AG04449 (cell line): ENCODE data around the gene ASIP.
"Not testable (repeated sequence)": the region's sequence is repeated elsewhere in the genome, so short reads cannot be mapped to it uniquely, and the experiment has no call there.

Source experiments
- CTCF ChIA-PET: fragments of 350-600 bp; formaldehyde crosslinking; extraction: SDS; loops from one replicate; lab custom pipeline; 2021; ENCODE audit warnings: antibody characterized with exemption; lab: Yijun Ruan, JAX
- POLR2A ChIA-PET: fragments of 400-600, 350-600 bp; formaldehyde crosslinking; extraction: SDS; loops from one replicate; lab custom pipeline; 2020; ENCODE audit warnings: antibody characterized with exemption, inconsistent platforms; lab: Yijun Ruan, JAX
- DNase-seq: peaks from one replicate; pipeline ENCODE4 v3.0.0-alpha.2; 2010; ENCODE audit warnings: low read depth, low spot score
- H3K4me3 ChIP-seq: 2 replicates; pipeline ENCODE4 v1.5.1; 2011; ENCODE audit warnings: low read depth, mild to moderate bottlenecking, control low read depth, low read length
- TF ChIP-seq, protein P1 (sequence below): IDR thresholded peaks from one replicate; pipeline ENCODE4 v1.5.1; 2011; ENCODE audit warnings: mild to moderate bottlenecking, moderate library complexity, low read length, control low read depth, inconsistent platforms; ENCODE audit not compliant: insufficient read depth; ENCODE audit errors: missing control alignments

ASIP gene

DNA sequence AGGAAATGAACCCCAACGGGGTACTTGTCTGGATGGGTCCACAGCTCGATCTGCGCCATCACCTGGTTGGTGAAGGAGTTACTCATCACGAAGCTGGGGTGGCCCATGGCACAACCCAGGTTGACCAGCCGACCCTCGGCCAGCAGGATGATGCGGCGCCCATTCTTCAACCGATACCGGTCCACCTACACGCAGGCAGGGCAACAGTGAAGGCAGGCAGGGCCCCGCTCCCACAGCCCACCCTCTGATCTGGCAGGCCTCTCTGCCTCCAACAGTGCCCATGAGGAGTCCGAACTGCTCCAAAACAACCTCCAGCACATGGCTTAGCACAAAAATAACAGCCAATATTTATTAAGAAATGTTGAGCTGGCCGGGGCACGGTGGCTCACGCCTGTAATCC lies 44.2 kb downstream of the ASIP start:
- TF ChIP-seq, protein P1, sequence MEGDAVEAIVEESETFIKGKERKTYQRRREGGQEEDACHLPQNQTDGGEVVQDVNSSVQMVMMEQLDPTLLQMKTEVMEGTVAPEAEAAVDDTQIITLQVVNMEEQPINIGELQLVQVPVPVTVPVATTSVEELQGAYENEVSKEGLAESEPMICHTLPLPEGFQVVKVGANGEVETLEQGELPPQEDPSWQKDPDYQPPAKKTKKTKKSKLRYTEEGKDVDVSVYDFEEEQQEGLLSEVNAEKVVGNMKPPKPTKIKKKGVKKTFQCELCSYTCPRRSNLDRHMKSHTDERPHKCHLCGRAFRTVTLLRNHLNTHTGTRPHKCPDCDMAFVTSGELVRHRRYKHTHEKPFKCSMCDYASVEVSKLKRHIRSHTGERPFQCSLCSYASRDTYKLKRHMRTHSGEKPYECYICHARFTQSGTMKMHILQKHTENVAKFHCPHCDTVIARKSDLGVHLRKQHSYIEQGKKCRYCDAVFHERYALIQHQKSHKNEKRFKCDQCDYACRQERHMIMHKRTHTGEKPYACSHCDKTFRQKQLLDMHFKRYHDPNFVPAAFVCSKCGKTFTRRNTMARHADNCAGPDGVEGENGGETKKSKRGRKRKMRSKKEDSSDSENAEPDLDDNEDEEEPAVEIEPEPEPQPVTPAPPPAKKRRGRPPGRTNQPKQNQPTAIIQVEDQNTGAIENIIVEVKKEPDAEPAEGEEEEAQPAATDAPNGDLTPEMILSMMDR, result no peak
- CTCF ChIA-PET, result interaction anchor here (1.5 to 8.5 kb wide), 2 partner anchors 14 to 95 kb away, joined by 3 to 30 read pairs; no protein-coding TSS in a partner anchor
- DNase-seq, result no peak
- no peak overlapping the region for H3K4me3 ChIP-seq
- POLR2A ChIA-PET, result no interaction called here

DNA sequence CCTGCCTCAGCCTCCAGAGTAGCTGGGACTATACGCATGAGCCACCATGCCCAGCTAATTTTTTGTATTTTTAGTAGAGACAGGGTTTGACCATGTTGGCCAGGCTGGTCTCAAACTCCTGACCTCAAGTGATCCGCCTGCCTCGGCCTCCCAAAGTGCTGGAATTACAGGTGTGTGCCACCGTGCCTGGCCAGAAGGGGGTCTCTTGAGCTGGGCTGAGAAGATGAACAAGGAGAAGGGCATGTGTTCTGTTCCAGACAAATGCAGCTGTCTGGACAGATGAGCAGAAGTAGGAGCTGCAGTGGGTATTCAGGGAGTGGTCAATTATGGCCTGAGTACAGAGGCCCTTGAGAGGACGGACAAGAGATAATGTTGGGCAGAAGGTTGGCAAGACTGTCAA lies 46.3 kb downstream of the ASIP start:
- DNase-seq, H3K4me3 ChIP-seq: not testable (repeated sequence)
- POLR2A ChIA-PET, result interaction anchor here (0.6 kb wide), 1 partner anchor 87 kb away, joined by 3 read pairs; no protein-coding TSS in a partner anchor
- CTCF ChIA-PET, result interaction anchor here (8.5 kb wide), 1 partner anchor 97 kb away, joined by 30 read pairs; no protein-coding TSS in a partner anchor

DNA sequence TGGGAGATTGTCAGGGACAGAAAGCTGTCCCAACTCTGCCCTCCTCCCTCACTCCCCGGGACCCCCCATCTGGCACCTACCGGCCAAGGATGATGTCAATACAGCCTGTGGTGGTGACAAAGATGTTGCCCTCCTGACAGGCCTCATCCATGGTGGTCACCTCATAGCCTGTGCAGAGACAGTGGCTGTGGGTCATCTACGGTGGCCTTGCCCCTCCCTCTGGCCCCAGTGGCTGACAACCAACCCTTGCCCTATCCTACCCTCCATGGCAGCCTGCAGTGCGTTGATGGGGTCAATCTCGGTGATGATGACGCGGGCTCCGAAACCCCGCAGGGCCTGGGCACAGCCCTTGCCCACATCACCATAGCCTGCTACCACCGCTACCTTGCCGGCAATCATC lies 49.2 kb downstream of the ASIP start:
- no peak overlapping the region for H3K4me3 ChIP-seq
- POLR2A ChIA-PET, result no interaction called here
- TF ChIP-seq, protein P1, result no peak
- DNase-seq, result no peak
- CTCF ChIA-PET, result interaction anchor here (1.2 to 8.5 kb wide), 3 partner anchors 22 to 100 kb away, joined by 3 to 30 read pairs (median 4); no protein-coding TSS in a partner anchor

DNA sequence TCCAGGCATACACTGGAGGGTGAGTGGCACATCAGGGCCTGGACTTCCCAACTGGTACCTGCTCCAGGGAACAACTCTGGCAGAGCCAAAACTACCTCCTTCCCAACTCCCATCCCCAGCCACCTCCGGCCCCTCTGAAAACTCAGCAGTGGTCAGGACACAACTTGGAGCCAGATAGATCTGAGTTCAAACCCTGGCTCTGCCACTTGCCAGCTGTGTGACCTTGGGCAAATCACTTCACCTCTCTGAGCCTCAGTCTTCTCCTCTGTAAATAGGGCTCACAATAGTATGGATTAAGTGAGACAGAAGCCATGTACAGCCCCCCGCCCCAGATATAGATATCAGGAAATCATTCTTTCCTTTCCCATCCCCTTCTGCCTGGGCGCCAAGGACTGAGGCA lies 51.3 kb downstream of the ASIP start:
- ChIA-PET POLR2A (no interaction called here), CTCF (interaction anchor here (0.7 to 1.7 kb wide), 2 partner anchors 9 to 100 kb away, joined by 3 to 4 read pairs; no protein-coding TSS in a partner anchor)
- no peak for DNase-seq
- no peak overlapping the region for H3K4me3 ChIP-seq
- TF ChIP-seq, protein P1, result no peak

DNA sequence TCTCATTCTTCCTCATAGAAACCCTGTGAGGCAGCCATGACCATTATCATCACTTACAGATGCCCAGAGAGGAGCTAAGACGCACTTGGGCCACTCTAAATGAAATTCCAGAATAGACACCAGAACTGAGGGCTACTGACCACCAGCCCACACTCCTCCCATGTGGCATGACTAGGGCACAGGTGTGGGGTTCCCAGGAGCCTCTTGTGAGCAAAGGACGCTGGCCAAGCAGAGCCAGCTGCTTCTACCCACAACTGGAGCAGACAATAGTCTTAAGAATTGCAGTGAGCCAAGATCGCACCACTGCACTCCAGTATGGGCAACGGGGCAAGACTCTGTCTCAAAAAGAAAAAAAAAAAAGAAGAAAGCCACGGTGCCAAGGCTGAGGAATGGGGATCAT lies 51.9 kb downstream of the ASIP start:
- DNase-seq, result no peak
- H3K4me3 ChIP-seq, result no peak overlapping the region
- POLR2A ChIA-PET, result no interaction called here
- CTCF ChIA-PET, result interaction anchor here (1.7 kb wide), 1 partner anchor 8 kb away, joined by 4 read pairs; no protein-coding TSS in a partner anchor
- TF ChIP-seq, protein P1, result no peak

DNA sequence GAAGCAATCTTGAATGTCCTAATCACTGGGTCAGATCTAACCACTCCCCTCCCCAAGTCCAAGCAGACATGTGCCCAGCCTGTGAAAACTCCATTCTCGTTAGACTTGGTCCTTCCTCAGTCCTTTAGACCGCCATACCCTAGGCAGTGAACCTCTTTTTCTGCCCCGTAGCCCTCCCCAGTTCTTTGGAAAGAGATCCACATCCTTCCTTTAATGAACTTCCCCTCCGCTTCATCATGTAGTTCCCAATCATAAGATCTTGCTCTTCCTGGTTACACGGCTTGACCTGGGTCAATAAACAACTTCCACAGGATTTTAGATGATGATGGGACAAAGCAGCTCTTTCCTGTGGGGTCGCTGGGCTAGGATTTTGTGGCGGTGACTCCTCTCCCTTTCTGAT lies 52.4 kb downstream of the ASIP start:
- no peak overlapping the region for H3K4me3 ChIP-seq
- CTCF ChIA-PET, result interaction anchor here (1.7 to 10.3 kb wide), 2 partner anchors 8 to 102 kb away, joined by 4 to 94 read pairs; no protein-coding TSS in a partner anchor
- DNase-seq, result no peak
- TF ChIP-seq, protein P1, result no peak
- POLR2A ChIA-PET, result no interaction called here

DNA sequence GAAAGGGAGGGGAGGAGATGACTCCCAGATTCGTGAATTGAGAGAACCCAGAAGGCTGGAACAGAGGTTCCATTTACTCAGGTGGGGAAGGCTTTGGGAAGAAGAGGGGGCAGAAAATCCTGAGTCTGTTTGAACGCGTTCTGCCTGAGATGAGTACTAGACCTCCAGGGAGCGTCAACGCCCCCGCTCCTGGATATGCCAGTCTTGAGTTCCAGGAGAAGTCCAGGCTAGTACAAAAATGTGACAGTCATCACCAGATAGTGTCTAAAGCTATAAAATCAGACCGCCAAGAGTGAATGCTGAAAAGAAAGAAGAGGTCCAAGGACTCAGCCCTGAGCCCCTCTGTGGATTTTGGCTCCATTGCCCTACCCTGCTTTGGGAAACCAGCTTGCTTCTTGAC lies 53.3 kb downstream of the ASIP start:
- no peak overlapping the region for H3K4me3 ChIP-seq
- CTCF ChIA-PET, result interaction anchor here (0.7 to 10.3 kb wide), 2 partner anchors 9 to 103 kb away, joined by 3 to 94 read pairs; no protein-coding TSS in a partner anchor
- no peak for DNase-seq
- POLR2A ChIA-PET, result no interaction called here
- TF ChIP-seq, protein P1, result no peak
